Keratinocyte (primary cell): ENCODE measurements around the gene DCAF6. TPM values are rescaled to one million over a fixed set of nuclear protein-coding genes. Genes with fewer than 3 reads are reported as not detected.

ENCODE experiments used
- DNase-seq: peaks from one replicate; pipeline ENCODE4 v3.0.0-alpha.2; 2011; ENCODE audit warnings: low read depth, missing footprints, low spot score
- FAIRE-seq: peaks from 2 replicates; lab custom pipeline; 2011; peaks lifted over from hg19 to GRCh38; lab: Jason Lieb, UNC
- H2AFZ ChIP-seq: 2 replicates; pipeline ENCODE4 v1.6.0; 2012; ENCODE audit warnings: low read length, control low read depth, inconsistent platforms; ENCODE audit not compliant: control insufficient read depth
- H3K27ac ChIP-seq: 2 replicates; pipeline ENCODE4 v1.5.1; 2011; ENCODE audit warnings: low read length; ENCODE audit not compliant: control insufficient read depth, insufficient read depth
- H3K27me3 ChIP-seq: 3 replicates; pipeline ENCODE4 v1.6.0; 2011; ENCODE audit warnings: low read length; ENCODE audit not compliant: control insufficient read depth, insufficient read depth; ENCODE audit errors: extremely low read depth
- H3K36me3 ChIP-seq, 2 experiments: 2 replicates in 1 of 2; 3 replicates in 1 of 2; pipeline ENCODE4 v1.5.1; 2011; ENCODE audit warnings: low read length in 2 of 2, mild to moderate bottlenecking in 1 of 2; ENCODE audit not compliant: control insufficient read depth in 2 of 2, insufficient read depth in 2 of 2; ENCODE audit errors: extremely low read depth in 1 of 2
- H3K4me1 ChIP-seq: 3 replicates; pipeline ENCODE4 v1.5.1; 2011; ENCODE audit warnings: low read length; ENCODE audit not compliant: control insufficient read depth, insufficient read depth; ENCODE audit errors: extremely low read depth
- H3K4me2 ChIP-seq: 3 replicates; pipeline ENCODE4 v1.6.0; 2011; ENCODE audit warnings: low read depth, low read length; ENCODE audit not compliant: control insufficient read depth, insufficient read depth; ENCODE audit errors: extremely low read depth
- H3K4me3 ChIP-seq, 3 experiments: fragments of 200-600 bp in 1 of 3; sonication (generic) in 1 of 3; 2 replicates in 2 of 3; 3 replicates in 1 of 3; pipeline ENCODE4 v1.5.1; 2011 to 2016; ENCODE audit warnings: low read length in 3 of 3, mild to moderate bottlenecking in 3 of 3, control low read depth in 2 of 3, inconsistent platforms in 1 of 3, low read depth in 1 of 3, mixed read lengths in 1 of 3, mixed run types in 1 of 3, moderate library complexity in 1 of 3; ENCODE audit not compliant: control insufficient read depth in 2 of 3, insufficient read depth in 2 of 3; ENCODE audit errors: extremely low read depth in 1 of 3
- H3K79me2 ChIP-seq: 2 replicates; pipeline ENCODE4 v1.6.0; 2012; ENCODE audit warnings: low read length; ENCODE audit not compliant: control insufficient read depth, insufficient read depth
- H3K9ac ChIP-seq: 3 replicates; pipeline ENCODE4 v1.6.0; 2011; ENCODE audit warnings: low read length; ENCODE audit not compliant: control insufficient read depth, insufficient read depth; ENCODE audit errors: extremely low read depth
- H3K9me1 ChIP-seq: 3 replicates; pipeline ENCODE4 v1.6.0; 2011; ENCODE audit warnings: low read length; ENCODE audit not compliant: control insufficient read depth, insufficient read depth; ENCODE audit errors: extremely low read depth
- H3K9me3 ChIP-seq: 2 replicates; pipeline ENCODE4 v1.5.1; 2012; ENCODE audit warnings: low read depth, low read length; ENCODE audit not compliant: control insufficient read depth
- H4K20me1 ChIP-seq: 3 replicates; pipeline ENCODE4 v1.6.0; 2011; ENCODE audit warnings: low read length; ENCODE audit not compliant: control insufficient read depth, insufficient read depth; ENCODE audit errors: extremely low read depth
- EZH2 ChIP-seq: IDR thresholded peaks from one replicate; pipeline ENCODE4 v1.6.1; 2012; ENCODE audit warnings: inconsistent platforms, mild to moderate bottlenecking, low read length, moderate library complexity
- dilution Hi-C: fragments of 300-500 bp; cut with MboI; formaldehyde crosslinking; loops from one replicate; pipeline ENCODE4 v1.7.0; 2020; ENCODE audit warnings: low sequenced_read_pairs; ENCODE audit not compliant: extremely low pct_ligation_motif_present
- polyA plus RNA-seq, 5 experiments: library from polyadenylated mRNA; depleted of rRNA in 3 of 5; stranded (reverse) in 3 of 5; stranded (forward) in 1 of 5; unstranded in 1 of 5; fragments of >200 nt; gene quantifications; 1 replicate in 1 of 5; 2 replicates in 3 of 5; 3 replicates in 1 of 5; pipeline versions ENCODE4 v1.2.1 to v1.2.3, GENCODE V29; 2011 to 2012; ENCODE audit warnings: missing spikeins in 2 of 5, low read depth in 1 of 5, low replicate concordance in 1 of 5
- TF ChIP-seq, protein P1 (sequence below), 3 experiments: IDR thresholded peaks in 1 of 3; conservative IDR thresholded peaks in 1 of 3; optimal IDR thresholded peaks in 1 of 3; 2 replicates in 2 of 3; 3 replicates in 1 of 3; pipeline versions ENCODE3 to v1.5.1; 2011; ENCODE audit warnings: low read length in 3 of 3, mild to moderate bottlenecking in 3 of 3, moderate library complexity in 2 of 3, control low read depth in 1 of 3, inconsistent platforms in 1 of 3; ENCODE audit not compliant: insufficient read depth in 2 of 3; ENCODE audit errors: extremely low read depth in 1 of 3

The DCAF6 gene
- polyA plus RNA-seq, 1 donor (not counting 4 experiments of a cell fraction or from before 2014, with no cell fraction given), result 109 TPM

DNA sequence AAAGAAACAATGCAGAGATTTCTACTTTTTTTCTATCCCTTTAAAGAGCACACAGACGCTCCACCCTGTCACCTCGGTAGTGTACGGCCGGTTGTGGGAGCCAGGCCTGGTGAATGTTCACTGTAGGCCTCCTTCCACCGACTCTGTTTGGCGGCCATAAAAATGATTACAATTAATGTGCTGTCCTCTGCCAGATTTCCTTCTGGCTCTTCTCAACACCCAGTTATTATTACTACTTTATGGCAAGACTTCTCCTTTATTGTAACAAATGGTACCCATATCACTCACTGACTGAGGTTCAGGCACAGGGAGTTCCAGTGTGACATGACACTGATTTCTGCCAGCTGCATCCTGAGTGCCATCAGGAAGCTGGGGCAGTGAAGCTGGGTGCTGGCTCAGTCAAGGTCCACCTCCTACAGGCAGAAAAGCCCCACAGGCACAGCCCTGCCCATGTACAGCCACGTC, 162.9 kb downstream of the DCAF6 start:
- no peak overlapping the region for H2AFZ ChIP-seq

DNA sequence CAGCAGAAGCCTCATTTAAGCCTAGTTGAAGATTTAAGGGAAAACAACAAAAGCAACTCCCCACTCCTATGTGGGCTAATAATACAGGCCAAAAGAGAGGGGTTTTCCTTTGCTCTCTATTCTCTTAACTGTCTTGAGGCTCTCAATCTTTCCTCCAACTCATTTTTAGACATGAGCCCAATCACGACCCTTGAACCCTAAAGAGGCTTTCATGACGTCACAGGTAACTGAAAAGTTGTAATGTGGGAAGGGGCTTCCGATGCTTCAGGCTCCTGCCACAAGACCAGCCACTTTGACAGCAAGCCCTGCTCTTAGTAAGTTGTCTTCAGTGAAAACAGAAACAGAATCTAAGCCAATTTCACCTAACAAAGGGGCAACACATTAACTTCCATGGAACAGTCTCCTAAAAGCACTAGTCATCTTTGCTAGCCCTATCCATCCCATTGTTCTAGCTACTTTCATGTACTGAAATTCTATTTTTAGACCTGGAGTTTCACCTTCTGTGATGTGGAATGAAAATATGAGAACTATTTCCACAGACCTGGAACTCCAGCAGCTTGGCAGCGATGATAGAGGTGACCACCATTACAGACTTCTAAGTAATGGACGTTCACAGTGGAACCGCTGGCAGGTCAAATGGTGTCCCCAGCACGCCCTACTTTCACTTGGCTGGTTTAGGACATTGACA, 164.0 kb downstream of the DCAF6 start:
- FAIRE-seq, result no peak
- H3K79me2 ChIP-seq, result no peaks in the 10 kb centered on the region
- no peak for DNase-seq
- no peaks in the 10 kb centered on the region for H3K27me3 ChIP-seq
- dilution Hi-C loops, result no loop called here
- H3K9ac ChIP-seq, result no peak overlapping the region
- no peak overlapping the region for H2AFZ ChIP-seq
- peaks cover 0 to 5% of the 10 kb centered on the region in 2 experiments for H3K36me3 ChIP-seq
- no peak for TF ChIP-seq EZH2
- TF ChIP-seq, protein P1, sequence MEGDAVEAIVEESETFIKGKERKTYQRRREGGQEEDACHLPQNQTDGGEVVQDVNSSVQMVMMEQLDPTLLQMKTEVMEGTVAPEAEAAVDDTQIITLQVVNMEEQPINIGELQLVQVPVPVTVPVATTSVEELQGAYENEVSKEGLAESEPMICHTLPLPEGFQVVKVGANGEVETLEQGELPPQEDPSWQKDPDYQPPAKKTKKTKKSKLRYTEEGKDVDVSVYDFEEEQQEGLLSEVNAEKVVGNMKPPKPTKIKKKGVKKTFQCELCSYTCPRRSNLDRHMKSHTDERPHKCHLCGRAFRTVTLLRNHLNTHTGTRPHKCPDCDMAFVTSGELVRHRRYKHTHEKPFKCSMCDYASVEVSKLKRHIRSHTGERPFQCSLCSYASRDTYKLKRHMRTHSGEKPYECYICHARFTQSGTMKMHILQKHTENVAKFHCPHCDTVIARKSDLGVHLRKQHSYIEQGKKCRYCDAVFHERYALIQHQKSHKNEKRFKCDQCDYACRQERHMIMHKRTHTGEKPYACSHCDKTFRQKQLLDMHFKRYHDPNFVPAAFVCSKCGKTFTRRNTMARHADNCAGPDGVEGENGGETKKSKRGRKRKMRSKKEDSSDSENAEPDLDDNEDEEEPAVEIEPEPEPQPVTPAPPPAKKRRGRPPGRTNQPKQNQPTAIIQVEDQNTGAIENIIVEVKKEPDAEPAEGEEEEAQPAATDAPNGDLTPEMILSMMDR (optimal IDR thresholded peaks at IDR 0.05 in 1 of 3, IDR thresholded peaks at IDR 0.05 in 1 of 3, conservative IDR thresholded peaks at IDR 0.05 in 1 of 3; ENCODE audit: extremely low read depth in 1 of 3, insufficient read depth in 2 of 3, low read length in 3 of 3), result no peak
- no peak overlapping the region for H3K27ac ChIP-seq
- H3K4me1 ChIP-seq, result no peaks in the 10 kb centered on the region
- no peak overlapping the region for H3K4me2 ChIP-seq
- no peaks in the 10 kb centered on the region for H3K9me1 ChIP-seq
- no peak overlapping the region for H3K4me3 ChIP-seq
- no peaks in the 10 kb centered on the region for H4K20me1 ChIP-seq
- H3K9me3 ChIP-seq, result no peaks in the 10 kb centered on the region

More for the DNA sequence above, 162.9 kb downstream of the DCAF6 start:
- H3K4me1 ChIP-seq, result no peaks in the 10 kb centered on the region
- H3K4me3 ChIP-seq, result no peak overlapping the region
- TF ChIP-seq, protein P1 (optimal IDR thresholded peaks at IDR 0.05 in 1 of 3, IDR thresholded peaks at IDR 0.05 in 1 of 3, conservative IDR thresholded peaks at IDR 0.05 in 1 of 3; ENCODE audit: extremely low read depth in 1 of 3, insufficient read depth in 2 of 3, low read length in 3 of 3), result no peak
- no peak for TF ChIP-seq EZH2
- H4K20me1 ChIP-seq, result no peaks in the 10 kb centered on the region
- no peaks in the 10 kb centered on the region for H3K9me3 ChIP-seq
- H3K27me3 ChIP-seq, result no peaks in the 10 kb centered on the region
- no peaks in the 10 kb centered on the region for H3K9me1 ChIP-seq
- DNase-seq (no peak), FAIRE-seq (no peak)
- no peak overlapping the region for H3K4me2 ChIP-seq
- dilution Hi-C loops, result no loop called here
- H3K9ac ChIP-seq, result no peak overlapping the region
- peaks cover 0 to 5% of the 10 kb centered on the region in 2 experiments for H3K36me3 ChIP-seq
- no peaks in the 10 kb centered on the region for H3K79me2 ChIP-seq
- H3K27ac ChIP-seq, result no peak overlapping the region
